Thoracic aorta (tissue), 2 donors: ENCODE results near the gene NOP9. TPM values are rescaled to one million over a fixed set of nuclear protein-coding genes. Genes with fewer than 3 reads are reported as not detected.

Experiments
- ATAC-seq: fragments of 150-250 bp; one replicate; pipeline ENCODE4 v1.8.0; 2017; ENCODE audit warnings: low read depth; ENCODE audit not compliant: insufficient number of reproducible peaks, low FRiP score
- DNase-seq: peaks from one replicate; pipeline ENCODE4 v3.0.0-alpha.2; 2020; ENCODE audit warnings: low spot score
- H3K27ac ChIP-seq, 2 donors: fragments of 200-600 bp; sonication (generic); 1 replicate in 1 of 2; 2 replicates in 1 of 2; pipeline ENCODE4 v1.5.1; 2016; ENCODE audit warnings: mild to moderate bottlenecking in 2 of 2, moderate library complexity in 2 of 2
- H3K27me3 ChIP-seq: fragments of 200-600 bp; sonication (generic); replicated peaks from 2 replicates; pipeline ENCODE4 v1.6.0; 2016; ENCODE audit warnings: mild to moderate bottlenecking; ENCODE audit not compliant: insufficient read depth
- H3K36me3 ChIP-seq: fragments of 200-600 bp; sonication (generic); one replicate; pipeline ENCODE4 v1.5.1; 2016
- H3K4me1 ChIP-seq, 2 donors: fragments of 200-600 bp; sonication (generic); 1 replicate in 1 of 2; 2 replicates in 1 of 2; pipeline versions ENCODE4 v1.5.1 to v1.6.0; 2016; ENCODE audit warnings: low read depth in 2 of 2, mild to moderate bottlenecking in 1 of 2; ENCODE audit not compliant: control insufficient read depth in 1 of 2
- H3K4me3 ChIP-seq: fragments of 200-600 bp; sonication (generic); 2 replicates; pipeline ENCODE4 v1.5.1; 2016; ENCODE audit warnings: mild to moderate bottlenecking
- H3K9me3 ChIP-seq: fragments of 200-600 bp; sonication (generic); 2 replicates; pipeline ENCODE4 v1.5.1; 2016
- total RNA-seq, 2 donors: library from RNA; depleted of rRNA; stranded (reverse); fragments of >200 nt; gene quantifications; one replicate each; pipeline versions ENCODE4 v1.1.0 to v1.2.3, GENCODE V29; 2016
- TF ChIP-seq, protein P1 (sequence below): fragments of 200-600 bp; sonication (generic); IDR thresholded peaks from one replicate; pipeline ENCODE4 v1.5.1; 2019; ENCODE audit warnings: antibody characterized with exemption

Gene NOP9
- total RNA-seq, 2 donors from 2014 or later, result 15.8 to 19.2 TPM

DNA sequence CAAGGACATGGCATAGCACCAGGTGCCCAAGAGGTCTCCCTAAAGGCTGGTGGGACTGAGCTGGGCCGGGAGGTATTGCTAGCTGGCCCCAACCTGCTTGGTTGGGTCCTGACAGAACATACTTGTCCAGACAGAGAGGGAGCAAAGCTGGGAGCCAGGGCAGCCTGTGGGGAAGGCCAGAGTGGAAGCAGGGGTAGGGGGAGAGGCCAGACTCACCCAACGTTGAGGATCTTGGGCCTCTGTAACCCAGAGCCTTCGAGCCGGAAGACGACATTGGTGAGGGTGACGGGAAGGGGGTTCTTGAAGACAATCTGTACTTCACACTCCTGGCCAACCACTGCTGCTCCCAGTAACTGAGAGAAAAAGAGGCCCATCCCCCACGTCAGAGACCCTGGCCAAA, 45.7 kb upstream of the NOP9 start:
- Histone ChIP-seq H3K36me3 (no peaks in the 10 kb centered on the region), H3K27ac (no peak overlapping the region), H3K4me3 (no peak overlapping the region), H3K4me1 (peaks cover 0 to 2% of the 10 kb centered on the region in 2 donors), H3K9me3 (no peaks in the 10 kb centered on the region), H3K27me3 (no peaks in the 10 kb centered on the region)
- ATAC-seq (no peak), DNase-seq (no peak)
- TF ChIP-seq, protein P1, sequence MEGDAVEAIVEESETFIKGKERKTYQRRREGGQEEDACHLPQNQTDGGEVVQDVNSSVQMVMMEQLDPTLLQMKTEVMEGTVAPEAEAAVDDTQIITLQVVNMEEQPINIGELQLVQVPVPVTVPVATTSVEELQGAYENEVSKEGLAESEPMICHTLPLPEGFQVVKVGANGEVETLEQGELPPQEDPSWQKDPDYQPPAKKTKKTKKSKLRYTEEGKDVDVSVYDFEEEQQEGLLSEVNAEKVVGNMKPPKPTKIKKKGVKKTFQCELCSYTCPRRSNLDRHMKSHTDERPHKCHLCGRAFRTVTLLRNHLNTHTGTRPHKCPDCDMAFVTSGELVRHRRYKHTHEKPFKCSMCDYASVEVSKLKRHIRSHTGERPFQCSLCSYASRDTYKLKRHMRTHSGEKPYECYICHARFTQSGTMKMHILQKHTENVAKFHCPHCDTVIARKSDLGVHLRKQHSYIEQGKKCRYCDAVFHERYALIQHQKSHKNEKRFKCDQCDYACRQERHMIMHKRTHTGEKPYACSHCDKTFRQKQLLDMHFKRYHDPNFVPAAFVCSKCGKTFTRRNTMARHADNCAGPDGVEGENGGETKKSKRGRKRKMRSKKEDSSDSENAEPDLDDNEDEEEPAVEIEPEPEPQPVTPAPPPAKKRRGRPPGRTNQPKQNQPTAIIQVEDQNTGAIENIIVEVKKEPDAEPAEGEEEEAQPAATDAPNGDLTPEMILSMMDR, result no peak

DNA sequence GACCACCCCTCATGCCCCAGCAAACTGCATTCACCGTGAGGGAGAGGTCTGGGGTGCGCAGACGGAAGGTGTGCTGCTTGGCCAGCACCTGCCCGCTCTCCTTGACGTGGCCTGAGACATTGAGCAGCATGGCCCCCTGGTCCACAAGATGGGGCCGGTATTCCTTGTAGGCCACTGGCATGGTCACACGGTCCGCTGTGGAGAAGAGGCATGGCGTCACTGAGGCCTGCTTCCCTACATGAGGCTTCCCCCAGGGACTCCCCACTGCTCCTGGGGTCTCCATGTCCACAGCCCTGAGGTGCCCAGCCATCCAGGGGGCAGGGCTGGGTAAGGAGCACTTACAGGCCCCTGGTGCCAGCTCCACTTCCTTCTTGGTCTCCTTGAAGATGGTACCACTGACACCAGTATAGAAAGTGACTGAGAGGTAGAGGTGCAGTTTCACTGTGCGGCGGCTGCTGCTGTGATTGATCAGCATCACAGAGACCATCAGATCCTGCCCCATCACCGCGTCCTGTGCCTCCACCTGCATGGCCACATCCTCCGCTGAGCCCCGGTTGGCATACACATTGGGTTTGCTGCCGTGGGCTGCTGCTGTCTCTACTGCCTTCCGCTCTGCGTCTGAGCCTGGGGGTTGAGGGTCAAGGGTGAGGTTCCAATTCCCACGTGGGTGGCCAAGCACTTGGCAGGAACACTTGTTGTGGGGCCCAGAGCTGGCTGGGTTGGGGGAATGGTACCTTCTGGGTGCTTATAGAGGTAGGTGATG, 44.8 kb upstream of the NOP9 start:
- ATAC-seq (no peak), DNase-seq (no peak)
- H3K9me3 ChIP-seq, result no peaks in the 10 kb centered on the region
- H3K36me3 ChIP-seq, result no peaks in the 10 kb centered on the region
- no peaks in the 10 kb centered on the region for H3K27me3 ChIP-seq
- peaks cover 0 to 8% of the 10 kb centered on the region in 2 donors for H3K4me1 ChIP-seq
- H3K27ac ChIP-seq, result no peak overlapping the region
- TF ChIP-seq, protein P1, result no peak
- no peak overlapping the region for H3K4me3 ChIP-seq

DNA sequence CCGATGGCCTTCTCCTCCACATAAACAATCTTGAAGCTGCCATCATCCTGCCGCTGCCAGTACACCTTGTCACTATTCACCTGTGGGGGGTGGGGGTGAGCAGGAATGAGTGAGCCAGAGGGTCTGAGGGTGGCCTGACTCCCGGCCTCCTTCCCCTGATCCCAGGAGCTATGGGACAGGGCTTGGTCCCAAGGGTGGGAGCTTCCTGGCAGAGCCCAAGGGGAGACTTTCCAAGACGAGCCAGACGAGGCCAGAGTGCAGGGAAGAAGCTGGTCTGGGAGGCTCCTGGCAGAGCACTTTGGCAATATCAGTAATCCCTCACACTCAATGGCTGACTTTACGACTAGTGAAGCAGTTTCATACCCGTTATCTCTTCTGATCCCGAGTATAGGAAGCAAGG, 44.2 kb upstream of the NOP9 start:
- Histone ChIP-seq H3K4me3 (no peak overlapping the region), H3K27ac (no peak overlapping the region), H3K27me3 (no peaks in the 10 kb centered on the region), H3K36me3 (no peaks in the 10 kb centered on the region), H3K9me3 (no peaks in the 10 kb centered on the region), H3K4me1 (peaks cover 0 to 8% of the 10 kb centered on the region in 2 donors)
- ATAC-seq (no peak), DNase-seq (no peak)
- TF ChIP-seq, protein P1, result no peak

DNA sequence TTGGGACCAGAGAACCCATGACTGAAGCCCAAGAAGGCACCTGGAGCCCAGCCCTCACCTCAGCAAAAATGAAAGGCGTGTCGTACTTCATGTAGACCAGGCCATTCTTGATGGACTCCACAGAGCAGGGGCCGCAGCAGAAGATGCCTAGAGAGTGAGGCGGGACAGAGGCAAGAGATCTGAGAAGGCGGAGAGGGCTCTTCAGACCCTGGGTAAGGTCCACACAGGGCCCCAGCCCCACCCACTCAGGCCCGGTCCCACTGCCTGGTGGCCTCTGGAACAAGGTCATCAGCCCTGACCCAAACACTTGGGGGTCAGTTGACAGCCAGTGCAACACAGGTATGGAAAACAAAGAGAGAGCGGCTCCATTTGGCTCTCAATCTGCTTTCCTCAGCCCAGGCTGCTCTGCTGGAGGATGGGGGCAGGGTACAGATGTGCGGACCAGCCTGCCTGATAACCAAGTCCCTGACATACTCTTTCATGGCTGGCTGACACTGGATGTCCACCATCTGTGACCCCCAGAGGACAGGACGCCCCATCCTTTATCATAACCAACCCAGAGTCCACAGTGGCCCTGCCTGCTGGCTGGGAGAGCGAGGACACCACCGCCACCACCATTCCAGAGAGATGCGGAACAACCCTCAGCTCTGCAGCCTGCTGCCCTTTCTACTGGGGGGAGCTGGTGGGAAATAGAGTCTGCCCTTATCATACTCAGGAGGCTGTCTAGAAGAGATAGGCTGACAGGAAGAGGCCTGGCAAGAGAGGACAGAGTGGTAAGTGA, 43.5 kb upstream of the NOP9 start:
- no peaks in the 10 kb centered on the region for H3K36me3 ChIP-seq
- no peaks in the 10 kb centered on the region for H3K27me3 ChIP-seq
- ATAC-seq (no peak), DNase-seq (no peak)
- H3K4me3 ChIP-seq, result no peak overlapping the region
- H3K9me3 ChIP-seq, result no peaks in the 10 kb centered on the region
- TF ChIP-seq, protein P1, result no peak
- no peak overlapping the region for H3K27ac ChIP-seq
- H3K4me1 ChIP-seq, result peaks cover 0 to 8% of the 10 kb centered on the region in 2 donors

DNA sequence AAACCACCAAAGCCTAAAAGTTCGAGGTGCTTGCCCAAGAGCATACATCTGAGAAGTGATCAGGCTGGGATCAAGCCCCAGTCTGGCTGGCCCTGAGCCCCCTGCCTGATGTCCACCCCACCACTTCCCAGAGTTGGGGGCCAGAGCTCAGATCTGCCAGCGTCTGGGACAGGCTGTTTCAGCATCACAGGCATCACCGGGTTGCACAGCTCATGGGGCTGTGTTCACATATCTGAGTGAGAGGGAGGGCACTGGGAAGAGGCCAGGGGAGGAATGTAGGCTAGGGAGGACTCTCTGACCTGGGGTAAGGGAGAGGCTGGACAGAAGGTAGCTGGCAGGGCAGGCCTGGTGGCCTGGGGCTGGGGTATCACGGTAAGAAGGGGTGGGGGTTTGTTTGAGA, 42.7 kb upstream of the NOP9 start:
- H3K27ac ChIP-seq, result no peak overlapping the region
- no peaks in the 10 kb centered on the region for H3K36me3 ChIP-seq
- TF ChIP-seq, protein P1, result no peak
- DNase-seq (no peak), ATAC-seq (no peak)
- no peaks in the 10 kb centered on the region for H3K9me3 ChIP-seq
- H3K27me3 ChIP-seq, result no peaks in the 10 kb centered on the region
- H3K4me1 ChIP-seq, result peaks cover 0 to 8% of the 10 kb centered on the region in 2 donors
- H3K4me3 ChIP-seq, result no peak overlapping the region
